A549 (cell line): ENCODE results near the gene GNG10. TPM values are rescaled to one million over a fixed set of nuclear protein-coding genes. Genes with fewer than 3 reads are reported as not detected.
"Not testable (repeated sequence)": the region's sequence is repeated elsewhere in the genome, so short reads cannot be mapped to it uniquely, and the experiment has no call there.

ENCODE experiments used
- ATAC-seq, 2 experiments: fragments of 200-7000 bp in 1 of 2; fragments of >200 bp in 1 of 2; cut with Nextera tagmentation in 1 of 2; cut with Tn5 transposase in 1 of 2; 3 replicates each; pipeline versions ENCODE4 v1.8.0 to v1.9.1; 2018 to 2020; ENCODE audit warnings: mild to moderate bottlenecking in 1 of 2, moderate library complexity in 1 of 2
- CTCF ChIA-PET: fragments of 300-600 bp; sonication (Branson Sonifier 250); formaldehyde crosslinking; extraction: SDS; loops from one replicate; lab custom pipeline; 2021; ENCODE audit warnings: antibody characterized with exemption, inconsistent platforms; lab: Yijun Ruan, JAX
- POLR2A ChIA-PET: fragments of 350-600 bp; formaldehyde crosslinking; extraction: SDS; loops from one replicate; lab custom pipeline; 2021; ENCODE audit warnings: antibody characterized with exemption, inconsistent platforms; lab: Yijun Ruan, JAX
- DNase-seq, 2 experiments: peaks; one replicate each; pipeline versions ENCODE4 v3.0.0 to v3.0.0-alpha.2; 2011 to 2016; ENCODE audit warnings: low read depth in 1 of 2, low spot score in 1 of 2
- FAIRE-seq: peaks from 2 replicates; lab custom pipeline; 2011; peaks lifted over from hg19 to GRCh38; lab: Jason Lieb, UNC
- H3K27ac ChIP-seq, 2 experiments: fragments of >200 bp; sonication (Bioruptor Twin); formaldehyde crosslinking; 3 replicates each; pipeline ENCODE4 v1.5.1; 2016 to 2017
- H3K4me1 ChIP-seq: fragments of >200 bp; sonication (Bioruptor Twin); formaldehyde crosslinking; 3 replicates; pipeline ENCODE4 v1.6.1; 2016
- H3K4me2 ChIP-seq: fragments of >200 bp; sonication (Bioruptor Twin); formaldehyde crosslinking; 3 replicates; pipeline ENCODE4 v1.6.1; 2016
- H3K4me3 ChIP-seq: fragments of >200 bp; sonication (Bioruptor Twin); formaldehyde crosslinking; 3 replicates; pipeline ENCODE4 v1.5.1; 2016
- H3K9me3 ChIP-seq: fragments of >200 bp; sonication (Bioruptor Twin); formaldehyde crosslinking; 3 replicates; pipeline ENCODE4 v1.6.1; 2016
- CTCF ChIP-seq: fragments of >200 bp; sonication (Bioruptor Twin); formaldehyde crosslinking; IDR thresholded peaks from 3 replicates; pipeline ENCODE4 v1.5.1; 2016
- EHMT2 ChIP-seq: fragments of 200-600 bp; sonication (generic); IDR thresholded peaks from 2 replicates; pipeline ENCODE4 v1.6.1; 2016; ENCODE audit warnings: antibody characterized with exemption, low read depth, mild to moderate bottlenecking, moderate library complexity
- ELK1 ChIP-seq: fragments of 150-350 bp; IDR thresholded peaks from 2 replicates; pipeline ENCODE4 v1.6.1; 2014; ENCODE audit warnings: low read depth, mild to moderate bottlenecking, low read length
- HOXB5 ChIP-seq: fragments of 250-450 bp; sonication (Bioruptor Pico); IDR thresholded peaks from 2 replicates; pipeline ENCODE4 v1.5.0; 2020; ENCODE audit warnings: mild to moderate bottlenecking, moderate library complexity
- JUN ChIP-seq, 2 experiments: fragments of >200 bp; sonication (Bioruptor Twin); formaldehyde crosslinking; IDR thresholded peaks; 2 replicates in 1 of 2; 3 replicates in 1 of 2; pipeline ENCODE4 v1.6.1; 2016 to 2017
- KDM5A ChIP-seq: fragments of 200-600 bp; sonication (generic); IDR thresholded peaks from 2 replicates; pipeline ENCODE4 v1.6.1; 2016; ENCODE audit warnings: antibody characterized with exemption, mild to moderate bottlenecking
- MAFK ChIP-seq: fragments of 450-650 bp; IDR thresholded peaks from 2 replicates; pipeline ENCODE4 v1.6.1; 2014; ENCODE audit not compliant: partially characterized antibody
- MAZ ChIP-seq: fragments of 150-350 bp; IDR thresholded peaks from 2 replicates; pipeline ENCODE4 v1.6.1; 2014; ENCODE audit warnings: antibody characterized with exemption, low read depth, low read length, borderline replicate concordance
- NR3C1 ChIP-seq: fragments of >200 bp; sonication (Bioruptor Twin); formaldehyde crosslinking; IDR thresholded peaks from 3 replicates; pipeline ENCODE4 v1.6.1; 2017
- RAD21 ChIP-seq, 2 experiments: fragments of >200 bp in 1 of 2; sonication (Bioruptor Twin) in 1 of 2; formaldehyde crosslinking in 1 of 2; IDR thresholded peaks in 1 of 2; conservative IDR thresholded peaks in 1 of 2; 2 replicates in 1 of 2; 3 replicates in 1 of 2; pipeline ENCODE4 v1.6.1; 2012 to 2018; ENCODE audit warnings: inconsistent platforms in 1 of 2
- RCOR1 ChIP-seq: fragments of 150-350 bp; IDR thresholded peaks from 2 replicates; pipeline ENCODE4 v1.6.1; 2014; ENCODE audit warnings: antibody characterized with exemption, low read length, low read depth
- SMC3 ChIP-seq: fragments of >200 bp; sonication (Bioruptor Twin); formaldehyde crosslinking; IDR thresholded peaks from 3 replicates; pipeline ENCODE4 v1.6.1; 2018; ENCODE audit warnings: inconsistent platforms
- TFCP2L1 ChIP-seq: fragments of 250-450 bp; sonication (Bioruptor Pico); IDR thresholded peaks from 2 replicates; pipeline ENCODE4 v1.5.0; 2021; ENCODE audit warnings: mild to moderate bottlenecking
- USF2 ChIP-seq: fragments of 450-650 bp; IDR thresholded peaks from 2 replicates; pipeline ENCODE4 v1.6.1; 2014; ENCODE audit warnings: antibody characterized with exemption
- whole genome bisulfite sequencing: methylation state at CpG from one replicate; pipeline ENCODE4 v1.1.6; 2017; ENCODE audit errors: missing lambda C conversion rate; 5-methylcytosine and 5-hydroxymethylcytosine counted together
- polyA plus RNA-seq, 4 experiments: library from polyadenylated mRNA; depleted of rRNA in 3 of 4; stranded (reverse); fragments of >200 nt; fragmentation: RNase III in 1 of 4; extraction: RNeasy Plus Mini Kit Qiagen cat#74134 plus additional on column Dnase treatment in 1 of 4; gene quantifications; 2 replicates in 3 of 4; 3 replicates in 1 of 4; pipeline ENCODE4 v1.2.3, GENCODE V29; 2011 to 2017

The GNG10 gene
- polyA plus RNA-seq, 2 of the 4 experiments (the other 2 are of a cell fraction) = 70.8 to 102 TPM

DNA sequence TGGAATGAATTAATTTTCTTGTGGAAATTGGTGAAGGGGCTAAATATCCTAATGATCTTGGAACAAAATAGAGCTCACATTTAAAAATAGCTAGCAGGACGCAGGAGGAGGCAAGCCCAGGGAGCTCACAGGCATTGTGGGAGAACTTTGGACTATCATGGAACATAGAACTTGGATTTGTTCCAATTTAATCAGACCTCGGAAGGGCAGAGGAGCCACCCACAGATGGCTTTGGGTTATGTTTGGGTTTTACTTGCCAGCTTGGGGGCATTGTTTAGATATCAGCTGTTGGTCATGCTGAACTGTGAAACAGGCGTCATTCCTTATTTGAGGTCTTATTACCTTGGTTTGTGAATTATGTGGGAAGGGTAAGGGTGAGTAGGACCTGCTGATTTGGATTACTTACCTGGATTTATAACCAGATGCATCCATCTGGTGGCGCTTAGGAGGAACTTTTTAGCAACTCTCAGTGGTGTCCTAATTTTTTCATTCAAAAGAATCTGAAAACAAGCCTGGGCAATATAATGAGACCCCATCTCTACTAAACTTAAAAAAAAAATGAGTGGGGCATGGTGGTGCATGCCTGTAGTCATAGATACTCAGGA lies 47.9 kb upstream of the GNG10 start:
- peak in 1 of 2 experiments; percentile 52 for DNase-seq
- no peaks in the 10 kb centered on the region for H3K9me3 ChIP-seq
- no peak overlapping the region for H3K4me3 ChIP-seq
- CTCF ChIA-PET = interaction anchor here (0.8 to 2.6 kb wide), 8 partner anchors 8 to 79 kb away, joined by 4 to 11 read pairs (median 6); partner anchors contain the start of gene PTGR1
- peak overlapping the region; percentile 39 to 63 for H3K27ac ChIP-seq
- TF ChIP-seq KDM5A = no peak
- TF ChIP-seq CTCF = no peak; the same call in 2 of the 3 replicates
- TF ChIP-seq EHMT2 = no peak
- TF ChIP-seq USF2 = no peak
- TF ChIP-seq RAD21 (conservative IDR thresholded peaks at IDR 0.05 in 1 of 2, IDR thresholded peaks at IDR 0.05 in 1 of 2) = peak in 1 of 2 experiments; percentile 33; a peak in 3 of 5 replicates
- TF ChIP-seq JUN (IDR thresholded peaks at IDR 0.05) = no peak
- no peak for TF ChIP-seq TFCP2L1 (CRISPR knock-in tag)
- H3K4me1 ChIP-seq = peaks cover 13% of the 10 kb centered on the region
- 41% methylated on average over 4 of the region's 4 CpGs for WGBS
- H3K4me2 ChIP-seq = peak overlapping the region; percentile 54
- no peak for FAIRE-seq
- POLR2A ChIA-PET = interaction anchor here (0.9 to 1.8 kb wide), 3 partner anchors 14 to 18 kb away, joined by 4 to 11 read pairs (median 4); partner anchors contain the start of genes DNAJC25 and PTGR1
- peak; percentile 52 to 82; a peak in 4 of 6 replicates for ATAC-seq

GRCh38 chr9:111615928-111616327 lies 45.5 kb upstream of the GNG10 start:
- TF ChIP-seq HOXB5 = no peak
- no peak for TF ChIP-seq NR3C1
- no peak for TF ChIP-seq ELK1
- no peak for TF ChIP-seq MAZ
- TF ChIP-seq, all 56 proteins: peak for 0
- Histone ChIP-seq H3K4me2 (no peak overlapping the region), H3K4me3 (no peak overlapping the region), H3K4me1 (peaks cover 13% of the 10 kb centered on the region), H3K9me3 (no peaks in the 10 kb centered on the region), H3K27ac (no peak overlapping the region)
- ChIA-PET CTCF (interaction anchor here (0.6 to 1.8 kb wide), 4 partner anchors 11 to 459 kb away, joined by 3 to 13 read pairs (median 4); no protein-coding TSS in a partner anchor), POLR2A (no interaction called here)
- FAIRE-seq (no peak), DNase-seq (no peak), ATAC-seq (no peak)
- 71% methylated on average over 3 of the region's 3 CpGs for WGBS

DNA sequence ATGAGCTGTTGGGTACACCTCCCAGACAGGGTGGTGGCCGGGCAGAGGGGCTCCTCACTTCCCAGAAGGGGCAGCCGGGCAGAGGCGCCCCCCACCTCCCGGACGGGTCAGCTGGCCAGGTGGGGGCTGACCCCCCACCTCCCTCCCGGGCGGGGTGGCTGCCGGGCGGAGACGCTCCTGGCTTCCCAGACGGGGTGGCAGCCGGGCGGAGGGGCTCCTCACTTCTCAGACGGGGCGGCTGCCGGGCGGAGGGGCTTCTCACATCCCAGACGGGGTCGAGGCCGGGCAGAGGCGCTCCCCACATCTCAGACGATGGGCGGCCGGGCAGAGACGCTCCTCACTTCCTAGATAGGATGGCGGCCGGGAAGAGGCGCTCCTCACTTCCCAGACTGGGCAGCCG lies 44.1 kb upstream of the GNG10 start:
- POLR2A ChIA-PET = not testable (repeated sequence)

DNA sequence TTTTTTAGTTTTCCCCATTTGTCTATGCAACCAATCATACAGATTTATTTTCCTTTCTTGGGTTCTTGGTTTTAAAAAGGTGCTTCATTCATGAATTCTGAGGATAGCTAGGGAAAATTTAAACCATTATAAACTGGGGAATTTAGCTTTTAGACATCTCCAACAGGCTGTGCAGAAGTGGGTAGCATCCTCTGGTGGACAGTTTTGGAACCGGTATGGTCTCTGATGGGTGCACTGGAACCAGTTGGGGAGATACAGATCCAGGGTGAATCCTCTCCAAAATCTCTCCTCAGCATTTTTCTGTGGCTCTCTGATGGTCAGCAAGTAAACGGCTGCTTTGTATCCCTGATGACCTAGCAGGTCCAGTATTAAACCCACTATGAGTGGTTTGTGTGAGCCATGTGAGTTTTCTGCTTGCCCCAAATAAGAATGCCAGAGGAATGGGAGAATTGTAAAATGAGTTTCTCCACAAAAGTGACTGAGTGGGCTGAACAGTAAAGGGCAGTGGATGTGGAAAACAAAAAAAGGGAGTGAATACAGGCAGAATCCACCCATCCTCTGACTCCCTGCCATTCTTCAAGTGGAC lies 39.4 kb upstream of the GNG10 start:
- H3K4me2 ChIP-seq = peak overlapping the region; percentile 30

More for the DNA sequence above, 44.1 kb upstream of the GNG10 start:
- not testable (repeated sequence) for FAIRE-seq, H3K4me2 ChIP-seq, DNase-seq, ATAC-seq, H3K27ac ChIP-seq, H3K4me3 ChIP-seq, H3K9me3 ChIP-seq
- CTCF ChIA-PET = interaction anchor here (1.5 kb wide), 1 partner anchor 19 kb away, joined by 5 read pairs; no protein-coding TSS in a partner anchor
- peaks cover 20% of the 10 kb centered on the region for H3K4me1 ChIP-seq
- 80% methylated on average over 8 of the region's 29 CpGs for WGBS

More for the DNA sequence above, 39.4 kb upstream of the GNG10 start:
- peak overlapping the region; percentile 49 to 70 for H3K27ac ChIP-seq
- CTCF ChIA-PET = interaction anchor here (0.6 to 12.1 kb wide), 13 partner anchors 9 to 251 kb away, joined by 3 to 112 read pairs (median 4); partner anchors contain the start of gene PTGR1
- H3K9me3 ChIP-seq = no peaks in the 10 kb centered on the region
- POLR2A ChIA-PET = interaction anchor here (1.1 to 1.4 kb wide), 3 partner anchors 9 to 23 kb away, joined by 3 to 21 read pairs (median 12); partner anchors contain the start of genes DNAJC25 and PTGR1
- DNase-seq (peak; percentile 49 to 61), ATAC-seq (peak; percentile 90 to 98), FAIRE-seq (no peak)
- TF ChIP-seq RCOR1 (no peak), SMC3 (peak; percentile 79), MAFK (peak; percentile 39), JUN (IDR thresholded peaks at IDR 0.05) (no peak), CTCF (peak; percentile 80), RAD21 (conservative IDR thresholded peaks at IDR 0.05 in 1 of 2, IDR thresholded peaks at IDR 0.05 in 1 of 2) (peak; percentile 77 to 86)
- WGBS = 23% methylated on average over 2 of the region's 2 CpGs
- H3K4me1 ChIP-seq = peaks cover 17% of the 10 kb centered on the region
- H3K4me3 ChIP-seq = no peak overlapping the region
